ENCODE results near the gene ENOX1.

Gene ENOX1

GRCh38 chr13:43347877-43348276 lies 438.9 kb downstream of the ENOX1 start:
- TF ChIP-seq CTCF (IDR thresholded peaks at IDR 0.05; ENCODE audit: low read depth, low read length) = no peak
- H3K4me3 ChIP-seq (ENCODE audit: low read depth, low read length) = no peak overlapping the region

GRCh38 chr13:43346427-43346826 lies 440.3 kb downstream of the ENOX1 start:
- no peak for TF ChIP-seq CTCF (IDR thresholded peaks at IDR 0.05; ENCODE audit: low read depth, low read length)
- no peak overlapping the region for H3K4me3 ChIP-seq (ENCODE audit: low read depth, low read length)

GRCh38 chr13:43343645-43344044 lies 443.1 kb downstream of the ENOX1 start:
- H3K4me3 ChIP-seq (ENCODE audit: low read depth, low read length) = no peak overlapping the region
- TF ChIP-seq CTCF (IDR thresholded peaks at IDR 0.05; ENCODE audit: low read depth, low read length) = no peak

GRCh38 chr13:43339805-43340550 lies 446.8 kb downstream of the ENOX1 start:
- no peak for TF ChIP-seq CTCF (IDR thresholded peaks at IDR 0.05; ENCODE audit: low read depth, low read length)
- no peak overlapping the region for H3K4me3 ChIP-seq (ENCODE audit: low read depth, low read length)

- TF ChIP-seq CTCF (IDR thresholded peaks at IDR 0.05; ENCODE audit: low read depth, low read length) = no peak
- no peak overlapping the region for H3K4me3 ChIP-seq (ENCODE audit: low read depth, low read length)
Measured at GRCh38 chr13:43339145-43339804, 447.5 kb downstream of the ENOX1 start.

GRCh38 chr13:43335764-43336163 lies 451.0 kb downstream of the ENOX1 start:
- no peak overlapping the region for H3K4me3 ChIP-seq (ENCODE audit: low read depth, low read length)
- no peak for TF ChIP-seq CTCF (IDR thresholded peaks at IDR 0.05; ENCODE audit: low read depth, low read length)

GRCh38 chr13:43333176-43333575 lies 453.6 kb downstream of the ENOX1 start:
- no peak for TF ChIP-seq CTCF (IDR thresholded peaks at IDR 0.05; ENCODE audit: low read depth, low read length)
- H3K4me3 ChIP-seq (ENCODE audit: low read depth, low read length) = no peak overlapping the region
